ENCODE results near the gene ZNF784. TPM values are rescaled to one million over a fixed set of nuclear protein-coding genes. Genes with fewer than 3 reads are reported as not detected.

Gene ZNF784
- total and polyA plus RNA-seq, 2 of the 13 experiments (the other 11 are each of a cell fraction or from before 2014, with no cell fraction given) = 4.1 to 4.2 TPM

DNA sequence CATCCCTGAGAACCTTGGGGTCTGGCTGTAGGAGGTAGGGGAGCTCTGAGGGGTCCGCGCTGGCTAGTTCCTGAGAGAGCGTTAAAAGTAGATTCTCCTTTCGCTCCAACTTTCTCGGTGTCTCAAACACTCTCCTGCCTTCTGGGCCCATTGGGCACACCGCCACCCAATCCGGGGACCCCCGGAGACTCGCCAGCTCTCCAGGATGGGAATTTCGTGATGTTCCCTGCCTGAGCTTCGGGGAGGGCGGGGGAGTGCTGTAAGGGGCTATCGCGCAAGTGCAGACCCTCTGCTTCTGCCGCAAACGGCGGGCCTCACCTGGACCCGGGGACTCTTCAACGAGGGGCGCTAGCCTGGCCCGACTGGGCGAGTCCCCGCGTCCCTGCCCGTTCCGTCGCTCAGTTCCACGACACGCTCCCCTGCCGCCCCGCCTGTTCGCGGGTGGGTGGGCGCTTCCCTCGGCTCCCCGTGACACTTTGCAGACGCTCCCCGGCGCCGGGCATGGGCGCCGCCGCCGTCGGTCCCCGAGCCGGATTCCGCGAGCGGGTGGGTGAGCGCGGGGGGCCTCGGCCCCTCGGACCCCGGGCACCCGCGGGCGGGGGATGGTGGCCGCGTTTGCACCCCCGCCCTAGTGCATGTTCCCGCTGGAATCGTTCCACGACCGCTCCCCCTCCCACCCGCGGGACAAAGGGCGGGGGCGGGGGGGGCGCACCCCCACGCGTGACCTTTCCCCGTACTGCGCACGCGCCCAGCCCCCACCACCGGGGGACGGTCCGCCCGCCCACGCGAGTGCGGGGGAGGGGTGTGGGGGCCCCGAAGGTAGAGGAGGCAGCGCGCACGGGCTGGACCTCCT, 23.6 kb upstream of the ZNF784 start, which contains the start of gene CCDC106 (continued):
- TF ChIP-seq MAZ (IDR thresholded peaks at IDR 0.05; ENCODE audit: borderline replicate concordance, low read depth, low read length) (peak; percentile 47; the same call in 1 of the 2 replicates), MAZ (CRISPR knock-in tag; IDR thresholded peaks at IDR 0.05; ENCODE audit: low read depth) (peak; percentile 91), ZBTB3 (CRISPR knock-in tag; IDR thresholded peaks at IDR 0.05; ENCODE audit: borderline replicate concordance, low read depth) (no peak), RELA (CRISPR knock-in tag; IDR thresholded peaks at IDR 0.05) (no peak), HNF4A (CRISPR knock-in tag; IDR thresholded peaks at IDR 0.05) (no peak), EED (CRISPR knock-in tag; IDR thresholded peaks at IDR 0.05) (peak; percentile 65; the same call in 1 of the 2 replicates), ZBTB38 (CRISPR knock-in tag; IDR thresholded peaks at IDR 0.05) (peak; percentile 82; the same call in 1 of the 2 replicates), ZMYM3 (CRISPR knock-in tag; IDR thresholded peaks at IDR 0.05) (peak; percentile 74), ERF (CRISPR knock-in tag; IDR thresholded peaks at IDR 0.05) (0 out of 2 replicates have a peak, but pooled peaks have one; percentile 52), TOE1 (CRISPR knock-in tag; IDR thresholded peaks at IDR 0.05) (no peak)
- TF ChIP-seq, protein P1, sequence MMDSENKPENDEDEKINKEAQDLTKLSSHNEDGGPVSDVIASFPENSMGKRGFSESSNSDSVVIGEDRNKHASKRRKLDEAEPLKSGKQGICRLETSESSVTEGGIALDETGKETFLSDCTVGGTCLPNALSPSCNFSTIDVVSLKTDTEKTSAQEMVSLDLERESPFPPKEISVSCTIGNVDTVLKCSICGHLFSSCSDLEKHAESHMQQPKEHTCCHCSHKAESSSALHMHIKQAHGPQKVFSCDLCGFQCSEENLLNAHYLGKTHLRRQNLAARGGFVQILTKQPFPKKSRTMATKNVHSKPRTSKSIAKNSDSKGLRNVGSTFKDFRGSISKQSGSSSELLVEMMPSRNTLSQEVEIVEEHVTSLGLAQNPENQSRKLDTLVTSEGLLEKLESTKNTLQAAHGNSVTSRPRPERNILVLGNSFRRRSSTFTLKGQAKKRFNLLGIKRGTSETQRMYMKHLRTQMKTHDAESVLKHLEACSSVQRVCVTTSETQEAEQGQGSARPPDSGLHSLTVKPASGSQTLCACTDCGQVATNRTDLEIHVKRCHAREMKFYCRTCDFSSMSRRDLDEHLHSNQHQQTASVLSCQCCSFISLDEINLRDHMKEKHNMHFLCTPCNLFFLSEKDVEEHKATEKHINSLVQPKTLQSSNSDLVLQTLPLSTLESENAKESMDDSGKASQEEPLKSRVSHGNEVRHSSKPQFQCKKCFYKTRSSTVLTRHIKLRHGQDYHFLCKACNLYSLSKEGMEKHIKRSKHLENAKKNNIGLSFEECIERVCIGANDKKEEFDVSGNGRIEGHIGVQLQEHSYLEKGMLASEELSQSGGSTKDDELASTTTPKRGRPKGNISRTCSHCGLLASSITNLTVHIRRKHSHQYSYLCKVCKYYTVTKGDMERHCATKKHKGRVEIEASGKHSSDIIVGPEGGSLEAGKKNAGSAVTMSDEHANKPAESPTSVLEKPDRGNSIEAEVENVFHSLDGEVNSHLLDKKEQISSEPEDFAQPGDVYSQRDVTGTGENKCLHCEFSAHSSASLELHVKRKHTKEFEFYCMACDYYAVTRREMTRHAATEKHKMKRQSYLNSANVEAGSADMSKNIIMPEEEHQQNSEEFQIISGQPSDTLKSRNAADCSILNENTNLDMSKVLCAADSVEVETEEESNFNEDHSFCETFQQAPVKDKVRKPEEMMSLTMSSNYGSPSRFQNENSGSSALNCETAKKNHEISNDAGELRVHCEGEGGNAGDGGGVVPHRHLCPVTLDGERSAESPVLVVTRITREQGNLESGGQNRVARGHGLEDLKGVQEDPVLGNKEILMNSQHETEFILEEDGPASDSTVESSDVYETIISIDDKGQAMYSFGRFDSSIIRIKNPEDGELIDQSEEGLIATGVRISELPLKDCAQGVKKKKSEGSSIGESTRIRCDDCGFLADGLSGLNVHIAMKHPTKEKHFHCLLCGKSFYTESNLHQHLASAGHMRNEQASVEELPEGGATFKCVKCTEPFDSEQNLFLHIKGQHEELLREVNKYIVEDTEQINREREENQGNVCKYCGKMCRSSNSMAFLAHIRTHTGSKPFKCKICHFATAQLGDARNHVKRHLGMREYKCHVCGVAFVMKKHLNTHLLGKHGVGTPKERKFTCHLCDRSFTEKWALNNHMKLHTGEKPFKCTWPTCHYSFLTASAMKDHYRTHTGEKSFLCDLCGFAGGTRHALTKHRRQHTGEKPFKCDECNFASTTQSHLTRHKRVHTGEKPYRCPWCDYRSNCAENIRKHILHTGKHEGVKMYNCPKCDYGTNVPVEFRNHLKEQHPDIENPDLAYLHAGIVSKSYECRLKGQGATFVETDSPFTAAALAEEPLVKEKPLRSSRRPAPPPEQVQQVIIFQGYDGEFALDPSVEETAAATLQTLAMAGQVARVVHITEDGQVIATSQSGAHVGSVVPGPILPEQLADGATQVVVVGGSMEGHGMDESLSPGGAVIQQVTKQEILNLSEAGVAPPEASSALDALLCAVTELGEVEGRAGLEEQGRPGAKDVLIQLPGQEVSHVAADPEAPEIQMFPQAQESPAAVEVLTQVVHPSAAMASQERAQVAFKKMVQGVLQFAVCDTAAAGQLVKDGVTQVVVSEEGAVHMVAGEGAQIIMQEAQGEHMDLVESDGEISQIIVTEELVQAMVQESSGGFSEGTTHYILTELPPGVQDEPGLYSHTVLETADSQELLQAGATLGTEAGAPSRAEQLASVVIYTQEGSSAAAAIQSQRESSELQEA (CRISPR knock-in tag; IDR thresholded peaks at IDR 0.05; ENCODE audit: not compliant biosample characterization) = no peak
- TF ChIP-seq, protein P2, sequence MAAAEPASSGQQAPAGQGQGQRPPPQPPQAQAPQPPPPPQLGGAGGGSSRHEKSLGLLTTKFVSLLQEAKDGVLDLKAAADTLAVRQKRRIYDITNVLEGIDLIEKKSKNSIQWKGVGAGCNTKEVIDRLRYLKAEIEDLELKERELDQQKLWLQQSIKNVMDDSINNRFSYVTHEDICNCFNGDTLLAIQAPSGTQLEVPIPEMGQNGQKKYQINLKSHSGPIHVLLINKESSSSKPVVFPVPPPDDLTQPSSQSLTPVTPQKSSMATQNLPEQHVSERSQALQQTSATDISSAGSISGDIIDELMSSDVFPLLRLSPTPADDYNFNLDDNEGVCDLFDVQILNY (CRISPR knock-in tag; conservative IDR thresholded peaks at IDR 0.05) = no peak
- TF ChIP-seq, protein P3, sequence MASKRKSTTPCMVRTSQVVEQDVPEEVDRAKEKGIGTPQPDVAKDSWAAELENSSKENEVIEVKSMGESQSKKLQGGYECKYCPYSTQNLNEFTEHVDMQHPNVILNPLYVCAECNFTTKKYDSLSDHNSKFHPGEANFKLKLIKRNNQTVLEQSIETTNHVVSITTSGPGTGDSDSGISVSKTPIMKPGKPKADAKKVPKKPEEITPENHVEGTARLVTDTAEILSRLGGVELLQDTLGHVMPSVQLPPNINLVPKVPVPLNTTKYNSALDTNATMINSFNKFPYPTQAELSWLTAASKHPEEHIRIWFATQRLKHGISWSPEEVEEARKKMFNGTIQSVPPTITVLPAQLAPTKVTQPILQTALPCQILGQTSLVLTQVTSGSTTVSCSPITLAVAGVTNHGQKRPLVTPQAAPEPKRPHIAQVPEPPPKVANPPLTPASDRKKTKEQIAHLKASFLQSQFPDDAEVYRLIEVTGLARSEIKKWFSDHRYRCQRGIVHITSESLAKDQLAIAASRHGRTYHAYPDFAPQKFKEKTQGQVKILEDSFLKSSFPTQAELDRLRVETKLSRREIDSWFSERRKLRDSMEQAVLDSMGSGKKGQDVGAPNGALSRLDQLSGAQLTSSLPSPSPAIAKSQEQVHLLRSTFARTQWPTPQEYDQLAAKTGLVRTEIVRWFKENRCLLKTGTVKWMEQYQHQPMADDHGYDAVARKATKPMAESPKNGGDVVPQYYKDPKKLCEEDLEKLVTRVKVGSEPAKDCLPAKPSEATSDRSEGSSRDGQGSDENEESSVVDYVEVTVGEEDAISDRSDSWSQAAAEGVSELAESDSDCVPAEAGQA (IDR thresholded peaks at IDR 0.05; ENCODE audit: low read depth) = no peak
- TF ChIP-seq, protein P3 (CRISPR knock-in tag; IDR thresholded peaks at IDR 0.05; ENCODE audit: borderline replicate concordance) = no peak

Measured in HepG2 (cell line).